ENCODE data around the gene DDX5. TPM values are rescaled to one million over a fixed set of nuclear protein-coding genes. Genes with fewer than 3 reads are reported as not detected.
"Not testable (repeated sequence)": the region's sequence is repeated elsewhere in the genome, so short reads cannot be mapped to it uniquely, and the experiment has no call there.

The DDX5 gene
- total RNA-seq, 1 experiment from 2014 or later = 402 TPM

- Histone ChIP-seq H3K9me3 (ENCODE audit: insufficient read depth, low read depth) (no peaks in the 10 kb centered on the region), H3K4me3 (no peak overlapping the region), H3K4me1 (replicated peaks; ENCODE audit: insufficient read depth) (no peaks in the 10 kb centered on the region), H3K27ac (no peak overlapping the region), H2AFZ (no peak overlapping the region), H3K27me3 (ENCODE audit: insufficient read depth, low read depth) (no peaks in the 10 kb centered on the region), H3K9me2 (ENCODE audit: insufficient read depth) (no peaks in the 10 kb centered on the region), H3F3A (ENCODE audit: insufficient read depth, low read depth) (no peaks in the 10 kb centered on the region; the same call in 1 of the 2 replicates), H3K4me2 (no peak overlapping the region), H4K20me1 (ENCODE audit: insufficient read depth) (no peaks in the 10 kb centered on the region), H3K79me2 (ENCODE audit: low read depth) (no peaks in the 10 kb centered on the region), H3K36me3 (ENCODE audit: low read depth) (peaks cover 13% of the 10 kb centered on the region; the same call in 1 of the 2 replicates)
- no peak for DNase-seq
- BruUV-seq (replicated peaks) = no TSS peak
- intact Hi-C loops (cut with micrococcal nuclease; ENCODE audit: unreplicated experiment) = no loop called here
- ChIA-PET POLR2A (ENCODE audit: unreplicated experiment) (interaction anchor here (0.7 kb wide), 1 partner anchor 318 kb away, joined by 3 read pairs; no protein-coding TSS in a partner anchor), CTCF (no interaction called here)
- TF ChIP-seq EZH2 (IDR thresholded peaks at IDR 0.05; ENCODE audit: low read depth) (no peak), CTCF (conservative IDR thresholded peaks at IDR 0.05) (no peak)
These were observed 39.9 kb downstream of the DDX5 start for GRCh38 chr17:64466019-64466735.

- no peak overlapping the region for H3K4me2 ChIP-seq
- no peak overlapping the region for H3K27ac ChIP-seq
- H3K9me2 ChIP-seq (ENCODE audit: insufficient read depth) = no peaks in the 10 kb centered on the region
- peaks cover 12% of the 10 kb centered on the region; the same call in 1 of the 2 replicates for H3F3A ChIP-seq (ENCODE audit: insufficient read depth, low read depth)
- intact Hi-C loops (cut with micrococcal nuclease; ENCODE audit: unreplicated experiment) = no loop called here
- no TSS peak for BruUV-seq (replicated peaks)
- no peak overlapping the region for H2AFZ ChIP-seq
- peaks cover 13% of the 10 kb centered on the region for H3K4me1 ChIP-seq (replicated peaks; ENCODE audit: insufficient read depth)
- H3K79me2 ChIP-seq (ENCODE audit: low read depth) = no peaks in the 10 kb centered on the region
- ChIA-PET CTCF (no interaction called here), POLR2A (ENCODE audit: unreplicated experiment) (interaction anchor here (0.7 kb wide), 1 partner anchor 121 kb away, joined by 12 read pairs; no protein-coding TSS in a partner anchor)
- no peak overlapping the region for H3K4me3 ChIP-seq
- H3K36me3 ChIP-seq (ENCODE audit: low read depth) = 0 out of 2 replicates have a peak, but pooled peaks cover 4% of the 10 kb centered on the region
- no peaks in the 10 kb centered on the region for H3K27me3 ChIP-seq (ENCODE audit: insufficient read depth, low read depth)
- H3K9me3 ChIP-seq (ENCODE audit: insufficient read depth, low read depth) = no peaks in the 10 kb centered on the region
- TF ChIP-seq EZH2 (IDR thresholded peaks at IDR 0.05; ENCODE audit: low read depth) (no peak), CTCF (conservative IDR thresholded peaks at IDR 0.05) (no peak)
- DNase-seq = no peak
- no peaks in the 10 kb centered on the region for H4K20me1 ChIP-seq (ENCODE audit: insufficient read depth)
These were observed 44.3 kb downstream of the DDX5 start for GRCh38 chr17:64461788-64462187.

- BruUV-seq (replicated peaks) = no TSS peak
- CTCF ChIA-PET = no interaction called here
These were observed 45.1 kb downstream of the DDX5 start for GRCh38 chr17:64460955-64461354.

GRCh38 chr17:64459818-64460217, 46.3 kb downstream of the DDX5 start:
- H3K4me1 ChIP-seq (replicated peaks; ENCODE audit: insufficient read depth) = peaks cover 13% of the 10 kb centered on the region
- H3F3A ChIP-seq (ENCODE audit: insufficient read depth, low read depth) = peaks cover 12% of the 10 kb centered on the region; the same call in 1 of the 2 replicates
- DNase-seq; H4K20me1 ChIP-seq (ENCODE audit: insufficient read depth); H2AFZ ChIP-seq; H3K9me3 ChIP-seq (ENCODE audit: insufficient read depth, low read depth); H3K9me2 ChIP-seq (ENCODE audit: insufficient read depth); H3K79me2 ChIP-seq (ENCODE audit: low read depth); intact Hi-C loops (cut with micrococcal nuclease; ENCODE audit: unreplicated experiment); POLR2A ChIA-PET (ENCODE audit: unreplicated experiment); H3K27me3 ChIP-seq (ENCODE audit: insufficient read depth, low read depth); BruUV-seq (replicated peaks); H3K36me3 ChIP-seq (ENCODE audit: low read depth); CTCF ChIA-PET; H3K4me3 ChIP-seq: not testable (repeated sequence)
- H3K27ac ChIP-seq = peak overlapping the region; percentile 56
- H3K4me2 ChIP-seq = peak overlapping the region; percentile 7; the same call in 1 of the 2 replicates

More at GRCh38 chr17:64460955-64461354, 45.1 kb downstream of the DDX5 start:
- Histone ChIP-seq H3K79me2 (ENCODE audit: low read depth) (no peaks in the 10 kb centered on the region), H3K4me2 (no peak overlapping the region), H3K4me3 (no peak overlapping the region), H3F3A (ENCODE audit: insufficient read depth, low read depth) (peaks cover 12% of the 10 kb centered on the region; the same call in 1 of the 2 replicates), H3K9me3 (ENCODE audit: insufficient read depth, low read depth) (no peaks in the 10 kb centered on the region), H3K27me3 (ENCODE audit: insufficient read depth, low read depth) (no peaks in the 10 kb centered on the region), H3K27ac (no peak overlapping the region), H3K9me2 (ENCODE audit: insufficient read depth) (no peaks in the 10 kb centered on the region), H3K4me1 (replicated peaks; ENCODE audit: insufficient read depth) (peaks cover 13% of the 10 kb centered on the region), H3K36me3 (ENCODE audit: low read depth) (0 out of 2 replicates have a peak, but pooled peaks cover 4% of the 10 kb centered on the region), H2AFZ (no peak overlapping the region), H4K20me1 (ENCODE audit: insufficient read depth) (no peaks in the 10 kb centered on the region)
- POLR2A ChIA-PET (ENCODE audit: unreplicated experiment) = interaction anchor here (0.7 kb wide), 1 partner anchor 120 kb away, joined by 12 read pairs; no protein-coding TSS in a partner anchor
- TF ChIP-seq EZH2 (IDR thresholded peaks at IDR 0.05; ENCODE audit: low read depth) (no peak), CTCF (conservative IDR thresholded peaks at IDR 0.05) (no peak)
- DNase-seq = no peak
- intact Hi-C loops (cut with micrococcal nuclease; ENCODE audit: unreplicated experiment) = no loop called here

All from PC-9 (cell line).